ENCODE data around the gene EMSY.

DNA sequence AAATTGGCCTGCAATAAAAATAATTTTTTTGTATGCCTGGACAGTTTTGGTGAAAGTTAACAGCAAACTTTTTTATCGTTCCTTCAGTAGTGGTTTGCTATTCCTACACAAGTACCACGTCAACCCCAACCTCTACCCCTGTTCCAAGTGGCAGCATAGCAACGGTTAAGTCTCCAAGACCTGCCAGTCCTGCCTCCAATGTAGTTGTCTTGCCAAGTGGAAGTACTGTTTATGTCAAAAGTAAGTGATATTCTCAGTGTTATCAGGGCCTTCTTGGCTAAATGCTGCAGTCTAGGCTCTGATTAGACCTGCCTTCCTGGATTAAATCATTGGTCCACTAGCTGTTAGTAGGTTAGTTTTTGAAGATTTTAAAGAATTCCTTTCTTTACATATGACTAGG, 15.0 kb downstream of the EMSY start:
- no peak for TF ChIP-seq POLR2A (IDR thresholded peaks at IDR 0.05; ENCODE audit: low read depth, low read length)
- TF ChIP-seq TAF1 (IDR thresholded peaks at IDR 0.05; ENCODE audit: borderline replicate concordance, low read depth, low read length) = no peak

Data from GM12892 (cell line).